NAMALWA (cell line): ENCODE results near the gene IL20RB.

Experiments used
- DNase-seq: peaks from one replicate; pipeline ENCODE4 v3.0.0-alpha.2; 2015; ENCODE audit warnings: low spot score

IL20RB gene, protein sequence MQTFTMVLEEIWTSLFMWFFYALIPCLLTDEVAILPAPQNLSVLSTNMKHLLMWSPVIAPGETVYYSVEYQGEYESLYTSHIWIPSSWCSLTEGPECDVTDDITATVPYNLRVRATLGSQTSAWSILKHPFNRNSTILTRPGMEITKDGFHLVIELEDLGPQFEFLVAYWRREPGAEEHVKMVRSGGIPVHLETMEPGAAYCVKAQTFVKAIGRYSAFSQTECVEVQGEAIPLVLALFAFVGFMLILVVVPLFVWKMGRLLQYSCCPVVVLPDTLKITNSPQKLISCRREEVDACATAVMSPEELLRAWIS

GRCh38 chr3:136957751-136958288, at the start of gene IL20RB:
Gene IL20RB (plus strand): TSS chr3:136957983. CDS start chr3:136958114, 131 bp downstream.
- no peak for DNase-seq

DNA sequence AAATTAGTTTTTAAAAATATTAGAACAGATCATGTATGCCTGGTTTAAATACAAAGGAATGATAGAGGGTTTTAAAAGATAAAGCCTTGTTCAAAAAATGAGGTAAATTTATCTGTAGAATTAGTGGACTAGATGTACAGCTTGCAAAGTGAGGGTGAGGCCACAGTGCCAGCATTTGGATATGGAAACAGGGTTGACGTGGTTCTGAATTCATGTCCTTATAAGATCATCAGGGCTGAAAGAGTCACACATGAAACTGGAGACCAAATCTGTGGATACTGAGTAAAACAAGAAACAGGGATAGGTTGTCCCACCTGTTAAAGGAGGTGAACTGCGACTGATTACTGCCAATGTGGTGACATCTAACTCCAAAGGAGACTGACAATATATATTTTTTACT, 49.5 kb upstream of the IL20RB start:
- no peak for DNase-seq

- DNase-seq = no peak
Measured at GRCh38 chr3:136909187-136909586, 48.6 kb upstream of the IL20RB start.

DNA sequence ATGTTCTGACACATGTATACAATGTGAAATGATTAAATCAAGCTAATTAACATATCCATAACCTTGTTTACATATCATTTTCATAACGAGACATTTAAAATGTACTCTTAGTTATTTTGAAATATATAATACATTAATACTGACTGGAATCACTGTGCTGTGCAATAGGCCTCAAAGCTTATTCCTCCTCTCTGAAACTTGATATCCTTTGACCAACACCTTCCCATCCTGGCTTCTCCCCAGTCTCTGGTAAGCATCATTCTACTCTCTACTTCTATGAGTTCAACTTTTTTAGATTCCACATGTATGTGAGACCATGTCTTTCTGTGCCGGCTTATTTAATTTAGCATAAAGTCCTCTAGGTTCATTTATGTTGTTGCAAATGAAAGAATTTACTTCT, 47.1 kb upstream of the IL20RB start:
- DNase-seq = no peak

DNA sequence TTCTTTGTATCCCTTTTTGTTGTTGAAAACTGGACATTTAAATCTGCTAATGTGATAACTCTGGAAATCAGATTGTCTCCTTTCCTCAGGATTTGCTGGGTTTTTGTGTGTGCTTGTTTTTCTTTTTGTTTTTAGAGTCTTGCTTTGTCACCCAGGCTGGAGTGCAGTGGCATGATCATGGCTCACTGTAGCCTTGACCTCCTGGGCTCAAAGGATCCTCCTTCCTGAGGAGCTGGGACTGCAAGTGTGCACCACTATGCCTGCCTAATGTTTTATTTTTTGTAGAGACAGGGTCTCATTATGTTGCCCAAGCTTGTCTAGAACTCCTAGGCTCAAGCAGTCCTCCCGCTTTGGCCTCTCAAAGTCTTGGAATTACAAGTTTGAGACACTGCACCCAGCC, 44.6 kb upstream of the IL20RB start:
- DNase-seq = no peak

DNA sequence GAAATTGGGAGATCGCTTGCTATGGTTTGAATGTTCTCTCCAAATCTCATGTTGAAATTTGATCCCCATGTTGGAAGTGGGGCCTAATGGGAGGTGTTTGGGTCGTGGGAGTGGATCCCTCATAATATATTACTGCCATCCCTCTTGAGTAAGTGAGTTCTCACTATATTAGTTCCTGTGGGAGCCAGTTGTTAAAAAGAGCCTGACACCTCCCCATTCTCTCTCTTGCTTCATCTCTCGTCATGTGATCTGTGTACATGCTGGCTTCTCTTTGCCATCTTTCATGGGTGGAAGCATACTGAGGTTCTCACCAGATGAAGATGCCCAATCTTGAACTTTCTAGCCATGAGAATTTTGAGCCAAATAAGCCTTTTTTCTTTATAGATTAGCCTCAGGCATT, 43.0 kb upstream of the IL20RB start:
- no peak for DNase-seq

DNA sequence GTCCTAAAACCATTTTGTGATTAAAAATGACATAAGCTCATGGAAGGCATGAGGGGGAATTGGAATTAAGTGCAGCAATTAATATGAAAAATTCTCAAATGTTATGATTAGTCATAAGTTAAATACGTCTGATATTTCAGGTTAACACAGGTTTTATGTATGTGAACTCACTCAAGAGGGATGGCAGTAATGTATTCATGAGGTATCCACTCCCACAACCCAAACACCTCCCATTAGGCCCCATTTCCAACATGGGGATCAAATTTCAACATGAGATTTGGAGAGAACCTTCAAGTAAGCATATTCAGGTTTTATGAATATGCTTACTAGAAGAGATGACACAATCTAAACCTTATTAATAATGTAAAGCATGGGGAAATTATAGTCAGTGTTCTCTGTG, 41.6 kb upstream of the IL20RB start:
- no peak for DNase-seq

DNA sequence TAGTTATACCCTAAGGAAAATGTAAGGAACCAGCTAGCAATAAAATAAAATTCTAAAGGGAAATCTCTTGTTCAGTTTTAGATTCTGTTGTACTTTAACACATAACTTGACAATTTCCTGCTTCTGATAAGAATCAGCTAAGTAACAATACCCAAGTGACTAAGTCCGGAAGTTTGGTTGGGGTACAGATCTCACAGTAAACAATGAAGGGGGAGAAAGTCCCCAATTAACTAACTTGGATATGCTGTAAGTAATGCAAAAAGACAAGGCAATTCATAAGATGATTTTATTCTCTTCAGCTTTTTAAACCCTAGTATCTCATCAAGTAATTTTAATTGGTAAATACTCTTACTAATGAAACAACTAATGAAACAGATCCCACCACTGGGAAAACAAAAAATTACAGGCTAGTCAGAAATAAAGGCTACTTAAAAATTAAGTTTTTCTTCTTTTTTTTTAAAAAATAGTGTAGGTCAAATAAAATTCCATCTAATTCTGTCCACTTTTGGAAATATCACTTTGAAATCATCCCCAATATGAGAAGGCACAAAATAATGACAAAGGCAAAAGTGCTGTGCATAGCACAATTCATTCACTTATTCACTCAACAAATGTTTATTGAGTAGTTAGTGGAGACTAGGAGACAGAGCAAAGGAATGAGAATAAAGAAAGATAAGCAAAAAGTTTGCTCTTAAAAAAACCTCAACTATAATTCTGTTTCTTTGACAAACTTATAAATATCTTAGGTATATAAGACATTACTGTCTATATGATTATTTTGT, 37.8 kb upstream of the IL20RB start:
- DNase-seq = no peak

GRCh38 chr3:136920904-136921611, 36.7 kb upstream of the IL20RB start:
- DNase-seq = no peak

GRCh38 chr3:136925425-136926190, 32.2 kb upstream of the IL20RB start:
- DNase-seq = peak; percentile 36

DNA sequence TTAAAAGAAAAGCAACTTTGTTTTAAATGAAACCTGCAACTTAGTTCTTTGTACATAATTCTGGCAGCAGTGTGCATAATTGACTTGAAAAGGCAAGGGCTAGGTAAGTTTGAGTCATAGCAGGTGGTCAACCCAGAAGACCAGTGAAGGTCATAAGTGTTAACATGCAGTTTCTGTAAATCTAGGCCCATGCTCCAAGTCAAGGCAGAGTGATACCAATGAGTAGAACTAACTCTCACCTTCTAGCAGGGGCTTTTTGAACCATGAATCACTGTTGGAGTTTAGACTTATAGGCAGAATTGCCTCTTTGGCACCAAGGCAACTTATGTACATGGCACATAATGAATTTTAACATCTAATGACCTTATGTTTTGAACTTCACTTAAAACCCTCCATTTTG, 29.5 kb upstream of the IL20RB start:
- no peak for DNase-seq

- DNase-seq = no peak
Measured at GRCh38 chr3:136929977-136930670, 27.7 kb upstream of the IL20RB start.

GRCh38 chr3:136931606-136932005, 26.2 kb upstream of the IL20RB start:
- no peak for DNase-seq

GRCh38 chr3:136932523-136932922, 25.3 kb upstream of the IL20RB start:
- DNase-seq = no peak

- DNase-seq = no peak
Measured at GRCh38 chr3:136932978-136933772, 24.6 kb upstream of the IL20RB start.

DNA sequence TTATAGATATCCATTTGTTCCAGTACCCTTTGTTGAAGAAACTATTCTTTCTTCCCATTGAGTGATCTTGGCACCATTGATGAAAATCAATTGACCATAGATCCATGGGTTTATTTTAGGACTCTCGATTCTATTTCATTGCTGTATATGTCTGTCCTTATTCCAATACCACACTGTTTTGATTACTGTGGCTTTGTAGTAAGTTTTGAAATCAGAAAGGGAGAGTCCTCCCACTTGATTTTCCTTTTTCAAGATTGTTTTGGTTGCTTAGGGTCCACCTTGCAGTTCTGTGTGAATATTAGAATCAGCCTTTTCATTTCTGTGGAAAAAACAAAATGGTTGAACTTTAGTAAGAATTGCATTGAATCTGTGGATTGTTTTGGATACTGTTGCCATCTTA, 20.6 kb upstream of the IL20RB start:
- DNase-seq = no peak

DNA sequence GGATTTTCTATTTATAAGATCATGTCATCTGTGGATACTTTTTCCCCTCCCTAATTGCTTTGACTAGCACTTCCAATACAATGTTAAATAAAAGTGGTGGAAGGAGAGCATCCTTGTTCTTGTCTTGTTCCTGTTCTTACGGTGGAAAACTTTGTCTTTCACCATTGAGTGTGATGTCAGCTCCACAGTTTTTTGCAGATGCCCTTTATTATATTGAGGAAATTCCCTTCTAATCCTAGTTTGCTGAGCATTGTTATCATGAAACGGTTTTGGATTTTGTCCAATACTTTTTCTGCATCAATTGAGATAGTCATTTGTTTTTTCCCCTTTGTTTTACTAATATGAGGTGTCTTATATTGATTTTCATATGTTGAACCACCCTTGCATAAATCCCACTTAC, 19.9 kb upstream of the IL20RB start:
- no peak for DNase-seq

DNA sequence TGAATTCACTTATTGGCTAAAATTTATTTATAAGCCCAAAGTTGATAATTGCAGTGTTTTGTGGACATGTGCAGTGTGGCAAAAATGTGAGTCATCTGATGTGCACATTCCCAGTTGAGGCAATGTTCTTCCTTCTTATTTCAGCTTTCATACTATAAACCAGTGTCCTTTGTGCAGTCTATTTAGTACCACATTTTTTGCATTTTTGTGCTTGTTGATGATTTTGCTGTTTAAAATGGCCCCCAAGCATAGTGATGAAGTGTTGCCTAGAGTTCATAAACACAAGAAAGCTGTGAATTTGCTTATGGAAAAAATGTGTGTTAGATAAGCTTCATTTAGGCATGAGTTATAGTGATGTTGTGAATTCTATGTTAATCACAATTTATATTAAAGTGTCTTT, 19.4 kb upstream of the IL20RB start:
- DNase-seq = no peak

GRCh38 chr3:136939489-136939888, 18.3 kb upstream of the IL20RB start:
- no peak for DNase-seq

DNA sequence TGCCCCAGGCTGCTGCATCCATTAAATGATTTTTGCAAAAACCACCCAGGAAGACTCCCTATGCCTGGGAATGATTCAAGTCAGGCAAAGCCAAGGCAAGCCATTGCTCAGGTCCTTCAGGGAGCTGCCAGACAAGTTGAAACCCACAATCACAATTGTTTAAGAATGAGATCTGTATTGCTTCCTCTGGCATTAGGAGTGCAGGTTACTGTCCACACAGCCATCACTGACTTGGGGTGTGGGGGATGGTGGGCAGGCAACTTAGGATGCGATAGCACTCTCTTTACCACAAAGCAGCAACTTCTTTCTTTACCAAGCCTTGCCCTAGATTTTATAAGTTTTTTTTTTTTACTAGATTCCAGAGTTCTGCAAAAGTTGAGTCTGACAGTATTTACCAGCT, 15.0 kb upstream of the IL20RB start:
- DNase-seq = no peak

DNA sequence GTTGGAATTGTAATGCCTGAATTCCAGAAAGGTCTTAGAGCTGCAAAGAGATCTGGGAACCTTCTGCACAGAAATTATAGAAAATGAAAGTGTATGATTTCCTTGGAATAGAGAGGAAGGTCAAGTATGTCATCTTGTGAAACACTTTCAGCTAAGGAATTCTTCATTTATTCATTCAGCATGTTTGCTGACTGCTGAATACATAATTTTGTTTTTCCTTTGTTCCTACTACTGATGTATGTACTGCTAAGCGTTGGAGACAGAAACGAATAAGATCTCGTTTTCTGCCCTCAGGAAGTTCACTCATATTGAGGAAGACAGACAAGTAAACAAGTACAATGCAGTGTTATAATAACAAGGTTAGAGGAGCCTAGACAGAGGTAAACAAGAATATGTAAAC, 14.3 kb upstream of the IL20RB start:
- DNase-seq = no peak
